Activated CD4-positive, alpha-beta T cell treated with anti-CD3 and anti-CD28 coated beads, Interleukin-2, amount 50 U/mL, for 48 hours (primary cell): ENCODE measurements around the gene SCD5.

ENCODE experiments used
- DNase-seq, 2 experiments: peaks; one replicate each; pipeline ENCODE4 v3.0.0-alpha.2; 2020

Gene SCD5

GRCh38 chr4:82624819-82625218 is 173.8 kb downstream of the SCD5 start:
- no peak for DNase-seq

GRCh38 chr4:82623121-82623683 is 175.4 kb downstream of the SCD5 start:
- no peak for DNase-seq

GRCh38 chr4:82621251-82621650 is 177.3 kb downstream of the SCD5 start:
- no peak for DNase-seq

- no peak for DNase-seq
These were observed 178.4 kb downstream of the SCD5 start for GRCh38 chr4:82620126-82620735.

- no peak for DNase-seq
These were observed 180.4 kb downstream of the SCD5 start for GRCh38 chr4:82618103-82618720.

GRCh38 chr4:82614838-82615449 is 183.7 kb downstream of the SCD5 start:
- no peak for DNase-seq

- DNase-seq: no peak
These were observed 185.5 kb downstream of the SCD5 start for GRCh38 chr4:82613121-82613520.

- no peak for DNase-seq
These were observed 186.6 kb downstream of the SCD5 start for GRCh38 chr4:82611982-82612381.

GRCh38 chr4:82611527-82611926 is 187.1 kb downstream of the SCD5 start:
- no peak for DNase-seq

GRCh38 chr4:82610041-82610440 is 188.6 kb downstream of the SCD5 start:
- DNase-seq: no peak

GRCh38 chr4:82606622-82607021 is 192.0 kb downstream of the SCD5 start:
- no peak for DNase-seq

- DNase-seq: no peak
These were observed 194.1 kb downstream of the SCD5 start for GRCh38 chr4:82604522-82604921.

GRCh38 chr4:82601242-82602015 is 197.2 kb downstream of the SCD5 start:
- no peak for DNase-seq

GRCh38 chr4:82599336-82599735 is 199.3 kb downstream of the SCD5 start:
- no peak for DNase-seq

- no peak for DNase-seq
These were observed 204.1 kb downstream of the SCD5 start for GRCh38 chr4:82594456-82594855.

- no peak for DNase-seq
These were observed 205.2 kb downstream of the SCD5 start for GRCh38 chr4:82593411-82593810.

GRCh38 chr4:82592639-82593038 is 206.0 kb downstream of the SCD5 start:
- no peak for DNase-seq

- DNase-seq: no peak
These were observed 207.0 kb downstream of the SCD5 start for GRCh38 chr4:82591592-82591991.

- no peak for DNase-seq
These were observed 208.8 kb downstream of the SCD5 start for GRCh38 chr4:82589756-82590155.

GRCh38 chr4:82588771-82589270 is 209.8 kb downstream of the SCD5 start:
- DNase-seq: no peak

- DNase-seq: no peak
These were observed 210.6 kb downstream of the SCD5 start for GRCh38 chr4:82587826-82588540.

GRCh38 chr4:82585690-82586435 is 212.7 kb downstream of the SCD5 start:
- no peak for DNase-seq
